Endothelial cell of hepatic sinusoid (primary cell): Measurements from ENCODE around the gene CLVS2.

Experiments
- in situ Hi-C: cut with HindIII; loops from 2 replicates; pipeline ENCODE4 v1.10.0; 2017; ENCODE audit warnings: low sequenced_read_pairs

CLVS2 gene, protein sequence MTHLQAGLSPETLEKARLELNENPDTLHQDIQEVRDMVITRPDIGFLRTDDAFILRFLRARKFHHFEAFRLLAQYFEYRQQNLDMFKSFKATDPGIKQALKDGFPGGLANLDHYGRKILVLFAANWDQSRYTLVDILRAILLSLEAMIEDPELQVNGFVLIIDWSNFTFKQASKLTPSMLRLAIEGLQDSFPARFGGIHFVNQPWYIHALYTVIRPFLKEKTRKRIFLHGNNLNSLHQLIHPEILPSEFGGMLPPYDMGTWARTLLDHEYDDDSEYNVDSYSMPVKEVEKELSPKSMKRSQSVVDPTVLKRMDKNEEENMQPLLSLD

DNA sequence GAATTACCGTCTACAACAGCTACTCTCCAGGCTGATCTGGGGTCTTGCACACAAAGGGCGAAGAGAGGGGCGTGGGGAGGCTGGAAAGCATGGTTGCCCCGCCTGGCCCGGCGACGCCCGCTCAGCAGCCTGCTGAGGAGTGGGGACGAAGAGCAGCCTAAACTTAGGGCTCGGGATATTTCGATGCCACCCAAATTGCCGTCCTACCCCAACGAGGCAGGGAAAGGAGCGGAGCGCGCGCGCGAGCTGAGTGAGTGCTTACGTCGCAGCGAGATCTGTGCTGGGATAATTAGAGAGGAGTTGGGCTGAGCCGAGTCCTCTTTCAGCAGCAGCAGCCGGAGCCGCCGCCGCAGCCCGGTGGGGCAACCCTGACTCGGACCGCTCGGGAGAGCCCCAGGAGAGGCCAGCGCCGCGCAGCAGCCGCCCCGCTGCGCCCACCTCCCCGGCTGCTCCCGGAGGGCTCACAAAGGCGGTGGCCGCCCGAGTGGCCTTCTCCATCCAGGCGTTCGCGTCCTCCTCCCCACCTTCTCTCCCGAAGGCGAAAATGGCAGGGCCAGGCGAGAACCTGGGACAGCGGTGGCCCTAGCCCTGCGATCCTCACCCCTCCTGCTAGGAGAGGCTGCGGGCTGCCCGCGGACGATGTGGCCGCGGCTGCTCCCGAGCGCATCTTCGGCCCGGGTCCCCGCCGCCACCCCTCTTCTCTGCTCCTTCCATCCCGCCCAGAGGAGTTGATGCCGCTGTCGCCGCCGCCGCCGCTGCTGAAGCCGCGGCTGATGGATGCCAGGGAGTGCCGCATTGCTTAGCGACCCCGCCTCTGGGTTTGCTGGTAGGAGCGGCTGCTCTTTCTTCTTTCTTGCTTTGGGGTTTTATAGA is at the start of gene CLVS2:
Gene CLVS2, plus strand, starts transcription at position 315 of the 873 bp plus-strand sequence. CDS start 1,543 bp downstream, outside the sequence.
- in situ Hi-C loops = no loop called here

DNA sequence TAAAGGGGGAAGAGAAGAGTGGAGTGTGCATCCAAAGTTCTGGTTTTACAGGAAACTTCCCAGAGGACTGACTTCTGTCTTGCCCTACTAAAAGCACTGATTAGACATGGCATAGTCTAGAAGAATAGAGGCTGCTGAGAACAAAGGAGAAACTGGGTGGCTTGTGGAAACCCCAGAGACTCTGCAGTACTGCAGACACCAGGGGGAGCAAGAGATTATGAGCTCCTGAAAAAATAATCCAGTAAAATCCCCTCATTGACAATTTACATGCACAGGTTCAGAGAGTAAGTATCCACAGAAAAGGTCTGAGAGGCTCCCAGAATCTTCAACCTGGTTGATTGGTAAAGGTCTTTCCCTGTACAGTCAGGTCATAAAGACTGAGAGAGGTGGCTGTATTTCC is 48.7 kb upstream of the CLVS2 start:
- in situ Hi-C loops = no loop called here

DNA sequence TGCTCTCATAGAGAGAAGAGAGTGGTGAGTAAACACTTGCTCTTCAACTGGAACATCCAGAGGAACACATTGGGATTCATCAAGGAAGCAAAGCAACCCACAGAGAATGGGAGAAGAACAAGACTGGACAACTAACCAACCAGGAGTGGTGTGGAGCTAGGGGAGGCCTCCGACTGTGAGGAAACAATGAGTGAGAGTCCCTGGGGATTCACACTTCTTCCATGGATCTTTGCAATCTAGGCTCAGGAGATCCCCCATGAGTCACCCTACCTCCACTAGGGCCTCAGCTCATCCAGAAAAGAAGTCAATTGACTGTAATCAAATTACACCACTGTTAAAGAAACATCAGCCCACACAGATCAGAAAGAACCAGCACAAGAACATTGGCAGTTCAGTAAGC is 42.3 kb upstream of the CLVS2 start:
- in situ Hi-C loops = no loop called here

DNA sequence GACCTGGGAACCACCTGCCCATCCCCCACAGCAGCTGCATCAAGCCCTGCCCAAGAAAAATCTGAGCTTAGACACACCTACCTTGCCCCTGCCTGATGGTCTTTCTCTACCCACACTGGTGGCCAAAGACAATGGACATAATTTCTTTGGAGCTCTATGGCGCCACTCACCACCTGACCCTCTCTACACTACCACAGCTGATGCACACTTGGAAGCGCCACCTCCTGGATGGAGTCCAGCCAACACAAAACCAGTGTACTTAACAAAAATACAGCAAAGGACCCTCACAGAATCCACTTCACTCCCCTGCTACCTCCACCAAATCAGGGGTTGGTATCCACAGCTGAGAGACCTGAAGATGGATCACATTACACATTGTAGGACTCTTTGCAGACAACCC is 39.7 kb upstream of the CLVS2 start:
- in situ Hi-C loops = no loop called here

DNA sequence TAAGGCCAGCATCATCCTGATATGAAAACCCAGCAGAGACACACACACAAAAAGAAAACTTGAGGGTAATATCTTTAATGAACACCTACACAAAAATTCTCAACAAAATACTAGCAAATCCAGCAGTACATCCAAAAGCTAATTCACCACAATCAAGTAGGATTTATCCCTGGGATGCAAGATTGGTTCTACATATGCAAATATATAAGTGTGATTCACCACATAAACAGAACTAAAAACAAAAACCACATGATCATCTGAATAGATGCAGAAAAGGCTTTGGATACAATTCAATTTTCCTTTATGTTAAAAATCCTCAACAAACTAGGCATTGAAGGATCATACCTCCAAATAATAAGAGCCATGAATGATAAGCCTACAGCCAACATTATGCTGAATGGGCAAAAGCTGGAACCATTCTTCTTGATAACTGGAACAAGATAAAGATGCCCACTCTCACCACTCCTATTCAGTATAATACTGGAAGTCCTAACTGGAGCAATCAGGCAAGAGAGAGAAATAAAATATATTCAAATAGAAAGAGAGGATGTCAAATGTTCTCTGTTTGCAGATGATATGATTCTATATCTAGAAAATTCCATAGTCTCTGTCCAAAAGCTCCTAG is 33.9 kb upstream of the CLVS2 start:
- in situ Hi-C loops = no loop called here

DNA sequence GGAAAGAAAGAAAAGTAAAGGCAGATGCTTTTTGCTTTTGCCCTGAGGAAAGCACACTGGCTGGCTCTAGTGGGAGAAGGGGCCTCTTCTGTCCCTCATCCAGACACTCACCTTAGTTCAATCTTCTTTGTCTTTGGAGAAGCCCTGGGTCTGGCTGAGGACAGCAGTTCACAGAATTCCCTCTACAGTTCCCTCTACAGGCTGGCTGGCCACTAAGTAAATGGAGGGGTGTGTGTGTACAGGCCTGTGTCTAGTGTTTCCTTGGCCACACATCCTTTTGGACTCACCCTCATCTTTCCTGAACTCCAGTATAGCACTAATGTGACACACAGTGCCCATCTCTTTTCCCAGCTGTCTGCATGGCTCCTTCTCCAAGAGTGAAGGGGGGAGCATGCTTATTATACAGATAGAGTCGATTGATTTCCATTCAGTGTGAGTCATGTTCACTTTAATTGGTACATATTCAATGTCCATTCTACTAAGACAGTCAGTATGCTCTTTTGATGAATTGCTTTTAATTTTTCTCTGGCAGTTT is 26.0 kb upstream of the CLVS2 start:
- in situ Hi-C loops = no loop called here

DNA sequence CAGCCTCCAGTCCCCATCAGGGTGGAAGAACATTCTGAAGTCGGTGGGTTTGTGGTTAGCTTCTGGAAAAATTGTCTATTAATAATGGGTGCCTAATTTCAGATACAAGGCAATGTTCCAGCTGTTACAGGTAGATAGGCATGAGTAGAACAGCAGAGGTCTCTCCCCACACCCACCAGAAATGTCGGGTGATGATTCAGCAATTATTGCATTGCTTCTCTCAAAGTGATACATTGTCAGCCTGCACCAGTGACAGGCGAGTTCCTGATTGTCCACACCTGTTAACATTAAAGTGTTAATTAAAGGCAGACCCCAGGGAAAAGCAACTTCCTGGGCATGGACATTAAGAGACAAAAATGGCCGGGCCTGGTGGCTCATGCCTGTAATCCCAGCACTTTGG is 18.9 kb upstream of the CLVS2 start:
- in situ Hi-C loops = no loop called here

DNA sequence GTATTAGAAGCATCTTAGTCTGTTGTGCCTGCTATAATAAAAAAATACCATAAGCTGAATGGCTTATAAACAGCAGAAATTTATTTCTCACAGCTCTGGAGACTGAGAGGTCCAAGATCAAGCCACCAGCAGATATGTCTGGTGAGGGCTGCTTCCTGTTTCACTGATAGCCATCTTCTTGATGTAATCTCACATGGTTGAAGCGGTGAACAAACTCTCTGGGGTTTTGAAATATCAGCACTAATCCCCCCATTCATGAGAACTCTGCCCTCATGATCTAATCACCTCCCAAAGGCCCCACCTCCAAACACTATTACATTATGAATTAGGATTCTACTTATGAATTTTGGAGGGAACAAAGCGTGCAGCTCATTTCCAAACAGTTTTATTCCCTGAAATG is 11.6 kb upstream of the CLVS2 start:
- in situ Hi-C loops = no loop called here

DNA sequence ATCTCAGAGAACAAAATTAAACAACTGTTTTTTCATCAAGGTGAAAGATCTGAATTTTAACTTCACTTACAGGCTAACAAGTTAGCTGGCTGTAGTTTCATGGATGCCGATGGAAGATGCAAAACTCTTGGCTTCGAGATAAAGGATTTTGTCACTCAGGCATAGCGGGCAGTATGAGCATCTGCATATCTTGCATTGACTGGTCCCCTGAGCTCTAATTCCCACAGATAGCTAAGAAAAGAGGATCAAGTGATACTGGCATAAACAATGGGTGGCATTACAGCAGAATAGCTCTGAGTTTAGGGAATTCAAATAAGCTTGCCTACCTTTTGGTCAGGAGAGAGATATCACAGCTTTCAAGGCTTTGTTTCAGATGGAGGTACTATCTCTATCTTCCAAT is 1.8 kb upstream of the CLVS2 start:
- in situ Hi-C loops = no loop called here

DNA sequence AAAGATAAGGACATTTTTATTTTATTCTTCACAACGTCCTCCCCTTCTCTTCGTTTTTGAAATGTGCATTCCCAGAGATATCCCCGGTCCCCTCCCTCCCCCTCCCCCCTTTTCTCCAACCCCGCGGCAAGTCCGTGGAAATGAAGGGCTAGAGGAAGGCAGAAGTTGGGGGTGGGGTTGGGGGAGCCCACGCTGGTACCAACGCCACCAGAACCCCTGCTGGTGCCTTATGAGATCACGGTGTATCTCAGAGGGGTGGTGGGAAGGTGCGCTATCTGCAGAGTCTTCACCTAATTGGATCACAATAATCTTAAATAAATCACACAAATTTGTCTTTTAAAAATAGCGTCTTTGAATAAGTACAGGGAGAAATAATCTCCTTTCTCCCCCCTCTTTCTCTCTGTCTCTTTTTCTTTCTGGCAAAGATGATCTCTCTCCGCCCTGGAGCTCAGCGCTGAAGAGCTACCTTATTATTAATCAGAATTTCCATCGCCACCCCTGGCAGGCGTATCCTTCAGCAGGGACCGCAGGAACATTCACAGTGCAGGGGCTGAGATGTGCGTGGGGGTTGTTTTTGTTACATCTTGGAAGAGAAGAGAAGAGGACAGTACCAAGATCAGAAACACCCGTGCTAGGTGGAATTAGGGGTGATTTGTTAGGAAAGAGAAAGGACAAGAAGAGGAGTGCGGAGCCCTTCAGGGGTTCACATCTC is 915 bp downstream of the CLVS2 start:
- in situ Hi-C loops = no loop called here

DNA sequence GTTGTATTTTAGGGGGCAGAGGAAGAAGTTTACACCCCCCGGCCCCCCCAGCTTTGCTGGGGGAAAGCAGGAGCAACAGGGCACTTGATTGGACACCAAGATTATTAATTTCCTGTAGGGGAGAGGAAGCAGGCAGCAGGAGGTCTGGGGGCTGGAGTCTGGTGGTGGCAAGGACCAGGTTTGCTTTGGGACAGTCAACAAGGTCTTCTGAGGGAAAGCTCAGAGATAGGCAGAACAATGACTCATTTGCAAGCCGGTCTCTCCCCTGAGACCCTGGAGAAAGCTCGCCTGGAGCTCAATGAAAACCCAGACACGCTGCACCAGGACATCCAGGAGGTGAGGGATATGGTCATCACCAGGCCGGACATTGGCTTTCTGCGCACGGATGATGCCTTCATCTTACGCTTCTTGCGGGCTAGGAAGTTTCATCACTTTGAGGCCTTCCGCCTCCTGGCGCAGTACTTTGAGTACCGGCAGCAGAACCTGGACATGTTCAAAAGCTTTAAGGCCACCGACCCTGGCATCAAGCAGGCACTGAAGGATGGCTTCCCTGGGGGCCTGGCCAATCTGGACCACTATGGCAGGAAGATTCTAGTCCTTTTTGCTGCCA is 1.6 kb downstream of the CLVS2 start:
- in situ Hi-C loops = no loop called here

DNA sequence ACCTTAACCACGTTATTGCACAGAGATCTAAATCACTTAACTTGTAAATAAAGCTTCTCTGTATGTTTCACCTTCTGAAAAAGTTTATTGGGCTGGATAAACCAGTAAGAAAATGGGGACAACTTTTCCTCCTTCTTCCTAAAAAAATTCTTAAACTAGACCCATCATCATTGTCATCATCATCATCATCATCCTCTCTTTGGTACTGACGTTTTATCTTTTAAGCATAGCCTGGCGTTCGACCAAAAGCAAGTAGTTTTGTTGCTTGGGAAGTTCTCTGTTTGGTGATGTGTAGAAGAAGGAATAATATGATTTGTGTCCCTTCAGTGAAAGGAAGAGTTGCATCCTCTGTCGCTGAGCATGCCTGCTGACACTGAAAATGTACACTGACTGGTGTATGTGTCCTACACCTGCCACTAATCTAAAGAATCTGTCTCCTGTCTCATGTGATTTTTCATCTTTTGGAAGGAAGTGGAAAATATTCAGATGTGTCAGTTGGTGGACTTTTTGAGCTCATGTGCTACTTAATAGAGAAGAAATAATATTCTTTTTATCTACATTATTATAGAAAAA is 2.5 kb downstream of the CLVS2 start:
- in situ Hi-C loops = no loop called here

DNA sequence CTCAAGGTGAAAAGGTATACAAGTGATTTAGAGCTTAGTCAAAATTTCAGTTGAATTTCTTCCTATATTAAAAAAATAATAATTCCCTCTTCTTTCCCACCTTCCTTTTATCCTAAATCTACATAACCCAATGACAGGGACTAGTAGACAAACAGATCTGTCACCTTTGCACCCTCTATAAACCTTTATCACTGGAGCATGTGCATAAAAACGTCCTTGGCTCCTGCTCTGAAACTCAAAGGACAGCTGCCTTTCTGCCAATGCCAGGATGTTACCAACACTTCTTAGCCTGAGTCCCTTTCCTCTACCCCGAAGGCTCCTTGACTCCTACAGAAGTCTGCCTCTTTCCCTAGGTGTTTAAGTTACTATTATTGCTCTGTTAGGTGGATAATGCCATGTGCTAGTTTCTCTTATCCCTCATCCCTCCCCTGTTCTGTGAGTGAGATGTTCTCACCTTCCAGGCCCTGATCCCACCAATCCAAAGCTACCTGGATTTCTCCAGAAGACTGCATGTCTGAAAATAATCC is 4.3 kb downstream of the CLVS2 start:
- in situ Hi-C loops = no loop called here

DNA sequence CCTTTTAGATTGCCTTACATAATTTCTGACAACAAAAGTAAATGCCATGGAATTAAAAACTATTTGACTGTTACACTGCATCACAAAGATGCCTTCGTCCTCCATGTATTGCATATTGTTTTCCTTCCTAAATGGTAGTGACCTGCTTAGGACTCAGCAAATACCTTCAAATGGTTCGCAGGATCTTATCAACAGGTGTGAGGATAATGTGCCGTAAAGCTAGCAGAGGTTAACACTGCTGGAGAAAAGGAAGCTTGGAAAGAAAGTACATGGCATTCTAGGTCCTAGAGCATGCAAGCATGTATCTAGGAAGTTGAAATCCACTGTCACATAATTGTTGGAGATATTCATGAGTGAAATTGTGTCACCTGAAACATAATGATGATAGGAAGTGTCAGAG is 5.5 kb downstream of the CLVS2 start:
- in situ Hi-C loops = no loop called here

DNA sequence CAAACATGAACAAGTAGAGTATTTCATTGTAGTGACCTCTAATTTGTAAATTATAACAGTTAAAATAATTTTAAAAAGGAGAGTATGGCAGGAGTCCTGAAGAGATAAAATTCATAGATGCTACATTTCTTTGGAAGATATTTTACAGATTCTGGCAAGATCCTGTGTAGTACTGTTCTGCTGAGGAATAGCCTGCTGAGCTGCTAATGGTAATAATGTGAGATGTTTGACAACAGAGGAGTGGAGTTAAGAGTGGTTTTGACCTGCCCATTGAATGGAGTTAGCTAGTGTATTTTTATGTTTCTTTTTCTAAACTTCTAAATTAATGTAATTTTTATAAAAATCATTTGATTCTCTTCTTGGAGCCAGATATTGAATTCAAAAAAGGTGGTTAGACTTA is 11.8 kb downstream of the CLVS2 start:
- in situ Hi-C loops = no loop called here

DNA sequence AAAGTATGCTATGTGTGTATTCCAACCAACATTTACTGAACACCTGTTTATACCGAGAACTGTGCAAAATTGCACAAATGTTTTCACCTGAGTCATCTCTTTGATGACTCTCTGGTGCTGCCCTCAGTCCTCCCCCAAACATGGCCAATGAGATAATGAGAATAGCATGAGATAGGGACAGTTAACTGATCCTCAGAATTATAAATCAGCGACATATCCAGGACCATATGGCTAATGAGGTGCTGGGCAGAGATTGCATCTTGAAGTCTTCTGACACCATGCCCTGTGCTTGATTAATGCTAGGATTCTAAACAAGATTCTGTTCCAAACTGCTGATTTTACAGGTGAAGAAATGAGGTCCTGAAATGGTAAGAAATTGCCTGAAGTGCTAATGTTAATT is 13.0 kb downstream of the CLVS2 start:
- in situ Hi-C loops = no loop called here

DNA sequence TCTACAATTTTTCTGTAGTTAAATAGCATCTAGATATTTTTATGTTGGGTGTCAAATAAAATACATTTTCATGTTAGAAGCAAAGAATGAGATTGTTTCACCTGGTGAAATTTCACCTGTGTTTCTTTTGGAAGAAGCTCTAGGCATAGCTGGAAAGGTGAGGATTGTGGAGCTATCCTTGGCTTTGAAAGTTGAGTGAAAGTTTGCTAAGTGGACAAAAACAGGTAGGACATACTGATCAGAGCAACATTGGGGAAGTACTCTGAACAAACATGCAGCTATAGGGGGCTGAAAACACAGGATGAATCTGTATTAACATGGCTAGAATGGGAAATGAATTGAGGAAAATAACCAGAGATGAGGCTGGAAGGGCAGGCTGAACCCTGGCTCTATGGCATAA is 18.8 kb downstream of the CLVS2 start:
- in situ Hi-C loops = no loop called here

DNA sequence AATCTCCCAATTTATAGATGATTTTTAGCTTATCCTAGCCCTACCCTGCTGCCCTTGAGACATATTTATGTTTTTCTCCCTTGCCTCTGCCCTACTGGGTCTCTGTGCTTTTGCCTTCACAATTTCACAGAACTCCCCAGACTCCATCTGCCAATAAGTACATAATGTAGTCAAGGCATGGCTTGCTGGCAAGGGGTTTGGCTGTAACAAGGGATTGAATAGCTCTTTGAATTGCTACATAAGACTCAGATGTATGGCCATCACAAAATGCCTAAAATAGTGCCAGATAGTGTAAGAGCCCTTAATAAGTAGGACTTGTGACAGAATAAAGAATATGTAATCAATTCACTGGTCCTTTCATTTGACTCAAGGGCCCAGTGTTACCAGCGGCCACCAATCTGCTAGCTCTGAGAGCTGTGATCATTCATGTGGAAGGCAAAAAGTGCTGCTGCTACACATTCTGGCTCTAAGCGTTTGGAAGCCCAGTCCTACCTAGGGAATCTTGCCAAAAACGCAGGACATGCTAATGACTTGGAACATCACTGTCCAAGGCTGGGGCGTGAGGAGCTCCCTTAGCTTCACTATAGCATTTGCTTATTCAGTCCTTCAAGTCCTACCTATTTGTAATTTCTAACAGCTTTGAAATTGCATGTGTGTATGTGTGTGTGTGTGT is 20.5 kb downstream of the CLVS2 start:
- in situ Hi-C loops = no loop called here

DNA sequence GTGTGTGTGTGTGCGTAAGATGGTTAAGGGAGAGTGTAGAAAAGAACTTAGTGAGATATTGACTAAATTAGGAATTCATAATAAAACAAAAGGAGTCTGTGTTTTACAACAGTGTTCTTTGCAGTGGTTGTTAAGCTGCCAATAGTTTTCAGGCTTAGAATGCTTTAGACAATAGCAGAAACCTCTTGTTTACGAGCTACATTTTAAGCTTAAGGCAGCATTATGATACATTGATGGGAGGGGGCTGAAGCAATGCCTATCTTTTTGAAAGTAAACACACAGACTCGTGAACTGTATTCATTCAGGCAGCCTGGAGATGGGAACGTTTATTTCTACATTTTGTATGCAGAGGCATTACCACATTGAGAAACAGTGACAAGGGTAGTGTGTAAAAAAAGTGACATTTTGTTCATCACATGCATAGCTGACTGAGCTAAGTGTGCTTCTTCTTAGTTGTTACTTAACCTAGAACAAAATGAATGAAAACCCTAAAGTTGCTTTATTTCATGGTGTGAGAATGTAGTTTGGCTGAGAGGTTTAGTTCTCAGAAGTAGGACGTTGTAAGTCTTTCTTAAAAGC is 21.2 kb downstream of the CLVS2 start:
- in situ Hi-C loops = no loop called here
